ENCODE data around the gene KLHL22. TPM values are rescaled to one million over a fixed set of nuclear protein-coding genes. Genes with fewer than 3 reads are reported as not detected.

Gene KLHL22
- total RNA-seq, 8 experiments from 2014 or later, result 15.9 to 27.7 (median 22.3) TPM

- peak in 2 of 8 experiments; percentile 20 to 27 for ATAC-seq (replicated peaks in 6 of 8)
- WGBS, 10 experiments, result 93 to 100% (median 97%) methylated on average over 2 to 28 of the region's 62 CpGs; no CpG with 5 or more reads in 3 of the 10 experiments
- Histone ChIP-seq H3K4me3 (no peak overlapping the region), H3K4me1 (replicated peaks in 1 of 2) (no peaks in the 10 kb centered on the region), H3K27ac (peak overlapping the region; percentile 17 to 30)
- in situ Hi-C loops (cut with MboI; ENCODE audit: low pct_unique_long_range_greater_than_20kb in 2 of 9, low sequenced_read_pairs in 9 of 9, unreplicated experiment in 9 of 9), result no loop called here
Measured at GRCh38 chr22:20405931-20406685, 89.5 kb downstream of the KLHL22 start.

GRCh38 chr22:20405291-20405930 lies 90.2 kb downstream of the KLHL22 start:
- Histone ChIP-seq H3K4me3 (no peak overlapping the region), H3K4me1 (replicated peaks in 1 of 2) (no peaks in the 10 kb centered on the region), H3K27ac (peak overlapping the region in 1 of 2 donors; percentile 17)
- in situ Hi-C loops (cut with MboI; ENCODE audit: low pct_unique_long_range_greater_than_20kb in 2 of 9, low sequenced_read_pairs in 9 of 9, unreplicated experiment in 9 of 9), result no loop called here
- WGBS, 10 experiments, result 87 to 100% (median 97%) methylated on average over 1 to 12 of the region's 45 CpGs; no CpG with 5 or more reads in 2 of the 10 experiments
- ATAC-seq (replicated peaks in 6 of 8), result no peak

GRCh38 chr22:20404881-20405280 lies 90.7 kb downstream of the KLHL22 start:
- ATAC-seq (replicated peaks in 6 of 8), result no peak
- WGBS, 10 experiments, result 60 to 98% (median 89%) methylated on average over 1 to 18 of the region's 18 CpGs; no CpG with 5 or more reads in 2 of the 10 experiments
- no peaks in the 10 kb centered on the region for H3K4me1 ChIP-seq (replicated peaks in 1 of 2)
- in situ Hi-C loops (cut with MboI; ENCODE audit: low pct_unique_long_range_greater_than_20kb in 2 of 9, low sequenced_read_pairs in 9 of 9, unreplicated experiment in 9 of 9), result no loop called here
- no peak overlapping the region for H3K4me3 ChIP-seq
- H3K27ac ChIP-seq, result peak overlapping the region in 1 of 2 donors; percentile 39

GRCh38 chr22:20403779-20404140 lies 91.8 kb downstream of the KLHL22 start:
- Histone ChIP-seq H3K27ac (no peak overlapping the region), H3K4me1 (replicated peaks in 1 of 2) (no peaks in the 10 kb centered on the region), H3K4me3 (no peak overlapping the region)
- WGBS, 10 experiments, result 80 to 100% (median 92%) methylated on average over 1 to 4 of the region's 6 CpGs; no CpG with 5 or more reads in 5 of the 10 experiments
- in situ Hi-C loops (cut with MboI; ENCODE audit: low pct_unique_long_range_greater_than_20kb in 2 of 9, low sequenced_read_pairs in 9 of 9, unreplicated experiment in 9 of 9), result no loop called here
- no peak for ATAC-seq (replicated peaks in 6 of 8)

GRCh38 chr22:20402960-20403778 lies 92.4 kb downstream of the KLHL22 start:
- no peak overlapping the region for H3K4me3 ChIP-seq
- 88 to 100% (median 92%) methylated on average over 1 to 5 of the region's 9 CpGs; no CpG with 5 or more reads in 3 of the 10 experiments for WGBS, 10 experiments
- ATAC-seq (replicated peaks in 6 of 8), result no peak
- in situ Hi-C loops (cut with MboI; ENCODE audit: low pct_unique_long_range_greater_than_20kb in 2 of 9, low sequenced_read_pairs in 9 of 9, unreplicated experiment in 9 of 9), result no loop called here
- H3K27ac ChIP-seq, result peak overlapping the region in 1 of 2 donors; percentile 23
- H3K4me1 ChIP-seq (replicated peaks in 1 of 2), result no peaks in the 10 kb centered on the region

GRCh38 chr22:20401376-20402014 lies 94.1 kb downstream of the KLHL22 start:
- in situ Hi-C loops (cut with MboI; ENCODE audit: low pct_unique_long_range_greater_than_20kb in 2 of 9, low sequenced_read_pairs in 9 of 9, unreplicated experiment in 9 of 9), result no loop called here
- H3K4me3 ChIP-seq, result no peak overlapping the region
- ATAC-seq (replicated peaks in 6 of 8), result no peak
- H3K4me1 ChIP-seq (replicated peaks in 1 of 2), result peaks cover 3 to 4% of the 10 kb centered on the region in 2 donors
- no peak overlapping the region for H3K27ac ChIP-seq
- 80 to 96% (median 92%) methylated on average over 1 to 5 of the region's 13 CpGs; no CpG with 5 or more reads in 7 of the 10 experiments for WGBS, 10 experiments

GRCh38 chr22:20400606-20401375 lies 94.8 kb downstream of the KLHL22 start:
- no peak for ATAC-seq (replicated peaks in 6 of 8)
- in situ Hi-C loops (cut with MboI; ENCODE audit: low pct_unique_long_range_greater_than_20kb in 2 of 9, low sequenced_read_pairs in 9 of 9, unreplicated experiment in 9 of 9), result no loop called here

GRCh38 chr22:20399866-20400605 lies 95.6 kb downstream of the KLHL22 start:
- WGBS, 10 experiments, result 33 to 100% (median 100%) methylated on average over 1 to 3 of the region's 4 CpGs; no CpG with 5 or more reads in 2 of the 10 experiments

More at GRCh38 chr22:20400606-20401375, 94.8 kb downstream of the KLHL22 start:
- 87 to 100% (median 96%) methylated on average over 1 to 6 of the region's 15 CpGs; no CpG with 5 or more reads in 4 of the 10 experiments for WGBS, 10 experiments
- Histone ChIP-seq H3K4me3 (no peak overlapping the region), H3K27ac (no peak overlapping the region), H3K4me1 (replicated peaks in 1 of 2) (peaks cover 10 to 11% of the 10 kb centered on the region in 2 donors)

GRCh38 chr22:20398420-20398819 lies 97.2 kb downstream of the KLHL22 start:
- WGBS, 10 experiments, result 86 to 100% (median 97%) methylated on average over 1 to 5 of the region's 5 CpGs
- no peak for ATAC-seq (replicated peaks in 6 of 8)
- Histone ChIP-seq H3K4me1 (replicated peaks in 1 of 2) (peaks cover 25% of the 10 kb centered on the region in 2 donors), H3K4me3 (no peak overlapping the region), H3K27ac (no peak overlapping the region)
- in situ Hi-C loops (cut with MboI; ENCODE audit: low pct_unique_long_range_greater_than_20kb in 2 of 9, low sequenced_read_pairs in 9 of 9, unreplicated experiment in 9 of 9), result no loop called here

More at GRCh38 chr22:20399866-20400605, 95.6 kb downstream of the KLHL22 start:
- H3K4me1 ChIP-seq (replicated peaks in 1 of 2), result peaks cover 18 to 19% of the 10 kb centered on the region in 2 donors
- H3K27ac ChIP-seq, result no peak overlapping the region
- no peak overlapping the region for H3K4me3 ChIP-seq
- in situ Hi-C loops (cut with MboI; ENCODE audit: low pct_unique_long_range_greater_than_20kb in 2 of 9, low sequenced_read_pairs in 9 of 9, unreplicated experiment in 9 of 9), result no loop called here
- ATAC-seq (replicated peaks in 6 of 8), result no peak

GRCh38 chr22:20397498-20397897 lies 98.1 kb downstream of the KLHL22 start:
- Histone ChIP-seq H3K4me1 (replicated peaks in 1 of 2) (peaks cover 27 to 28% of the 10 kb centered on the region in 2 donors), H3K27ac (no peak overlapping the region), H3K4me3 (no peak overlapping the region)
- ATAC-seq (replicated peaks in 6 of 8), result no peak
- in situ Hi-C loops (cut with MboI; ENCODE audit: low pct_unique_long_range_greater_than_20kb in 2 of 9, low sequenced_read_pairs in 9 of 9, unreplicated experiment in 9 of 9), result no loop called here
- 56 to 100% (median 100%) methylated on average over 1 to 2 of the region's 2 CpGs; no CpG with 5 or more reads in 3 of the 10 experiments for WGBS, 10 experiments

GRCh38 chr22:20396639-20397038 lies 99.0 kb downstream of the KLHL22 start:
- 17 to 100% (median 69%) methylated on average over 1 of the region's 1 CpG; no CpG with 5 or more reads in 4 of the 10 experiments for WGBS, 10 experiments
- Histone ChIP-seq H3K4me1 (replicated peaks in 1 of 2) (peaks cover 27 to 28% of the 10 kb centered on the region in 2 donors), H3K4me3 (peak overlapping the region in 1 of 5 donors; percentile 4), H3K27ac (no peak overlapping the region)
- in situ Hi-C loops (cut with MboI; ENCODE audit: low pct_unique_long_range_greater_than_20kb in 2 of 9, low sequenced_read_pairs in 9 of 9, unreplicated experiment in 9 of 9), result no loop called here
- peak in 1 of 8 experiments; percentile 11 for ATAC-seq (replicated peaks in 6 of 8)
